B cell (primary cell): ENCODE results near the gene SLC6A6. TPM values are rescaled to one million over a fixed set of nuclear protein-coding genes. Genes with fewer than 3 reads are reported as not detected.

Experiments
- ATAC-seq: fragments of 200-7000 bp; cut with Tn5 transposase; one replicate; pipeline ENCODE4 v1.10.0; 2021; ENCODE audit warnings: low read depth, mild to moderate bottlenecking, moderate number of reproducible peaks, moderate library complexity
- CTCF ChIA-PET: fragments of 350-600 bp; sonication (Branson Sonifier 250); formaldehyde crosslinking; loops from one replicate; lab custom pipeline; 2021; ENCODE audit warnings: antibody characterized with exemption, inconsistent platforms; lab: Charles Lee
- POLR2A ChIA-PET: fragments of 350-600 bp; sonication (Branson Sonifier 250); formaldehyde crosslinking; loops from one replicate; lab custom pipeline; 2021; ENCODE audit warnings: antibody characterized with exemption; lab: Charles Lee
- DNase-seq: peaks from one replicate; pipeline ENCODE4 v3.0.0; 2013
- H2AFZ ChIP-seq: 2 replicates; pipeline ENCODE4 v1.6.1; 2012; ENCODE audit warnings: mild to moderate bottlenecking, low read depth, low read length; ENCODE audit not compliant: insufficient read depth, poor library complexity, severe bottlenecking
- H3K27ac ChIP-seq, 2 donors: 1 replicate in 1 of 2; 2 replicates in 1 of 2; pipeline ENCODE4 v1.5.1; 2012 to 2013; ENCODE audit warnings: low read length in 2 of 2, mild to moderate bottlenecking in 2 of 2, moderate library complexity in 1 of 2
- H3K27me3 ChIP-seq, 4 experiments: fragments of 200-600 bp in 1 of 4; sonication (generic) in 1 of 4; replicated peaks in 1 of 4; 1 replicate in 2 of 4; 2 replicates in 2 of 4; pipeline versions ENCODE4 v1.6.1 to v1.7.0; 2013 to 2016; ENCODE audit warnings: low read length in 3 of 4, mild to moderate bottlenecking in 2 of 4, mixed read lengths in 1 of 4, moderate library complexity in 1 of 4; ENCODE audit not compliant: insufficient read depth in 4 of 4, control insufficient read depth in 3 of 4; ENCODE audit errors: control extremely low read depth in 1 of 4
- H3K36me3 ChIP-seq, 2 experiments: replicated peaks in 1 of 2; 1 replicate in 1 of 2; 2 replicates in 1 of 2; pipeline versions ENCODE4 v1.6.1 to v1.7.1; 2013; ENCODE audit warnings: low read length in 1 of 2; ENCODE audit not compliant: insufficient read depth in 2 of 2, control insufficient read depth in 1 of 2; ENCODE audit errors: control extremely low read depth in 1 of 2, extremely low read depth in 1 of 2
- H3K4me1 ChIP-seq, 2 donors: fragments of 200-600 bp in 1 of 2; sonication (generic) in 1 of 2; 1 replicate in 1 of 2; 2 replicates in 1 of 2; pipeline versions ENCODE4 v1.5.1 to v1.6.1; 2013 to 2017; ENCODE audit warnings: low read length in 2 of 2; ENCODE audit not compliant: control insufficient read depth in 2 of 2, insufficient read depth in 2 of 2
- H3K4me2 ChIP-seq: replicated peaks from 2 replicates; pipeline ENCODE3; 2012; ENCODE audit warnings: mild to moderate bottlenecking, low read depth, low read length; ENCODE audit not compliant: poor library complexity, severe bottlenecking
- H3K4me3 ChIP-seq, 5 experiments: fragments of 200-600 bp in 1 of 5; sonication (generic) in 1 of 5; 1 replicate in 3 of 5; 2 replicates in 2 of 5; pipeline versions ENCODE4 v1.5.1 to v1.7.0; 2011 to 2016; ENCODE audit warnings: low read length in 4 of 5, mild to moderate bottlenecking in 4 of 5, low read depth in 2 of 5, control low read depth in 1 of 5, moderate library complexity in 1 of 5; ENCODE audit not compliant: insufficient read depth in 1 of 5; ENCODE audit errors: control extremely low read depth in 1 of 5, extremely low read depth in 1 of 5
- H3K79me2 ChIP-seq: fragments of 200-600 bp; sonication (generic); one replicate; pipeline ENCODE4 v1.6.0; 2016; ENCODE audit warnings: low read length; ENCODE audit not compliant: control insufficient read depth, insufficient read depth
- H3K9ac ChIP-seq: fragments of 200-600 bp; sonication (generic); 2 replicates; pipeline ENCODE4 v1.6.1; 2017; ENCODE audit warnings: mild to moderate bottlenecking, low read length, moderate library complexity
- H3K9me3 ChIP-seq, 3 donors: one replicate each; pipeline versions ENCODE4 v1.6.1 to v1.7.1; 2013; ENCODE audit warnings: low read length in 2 of 3; ENCODE audit not compliant: control insufficient read depth in 2 of 3, insufficient read depth in 1 of 3; ENCODE audit errors: control extremely low read depth in 1 of 3
- H4K20me1 ChIP-seq: 2 replicates; pipeline ENCODE4 v1.6.0; 2012; ENCODE audit warnings: mild to moderate bottlenecking, low read length; ENCODE audit not compliant: insufficient read depth, control insufficient read depth, poor library complexity, severe bottlenecking
- H3K27ac Mint-ChIP-seq: one replicate; pipeline ENCODE4 v1.8.0; 2021; ENCODE audit warnings: mixed read lengths
- H3K27me3 Mint-ChIP-seq: one replicate; pipeline ENCODE4 v1.8.0; 2021; ENCODE audit warnings: mixed read lengths
- H3K4me1 Mint-ChIP-seq: one replicate; pipeline ENCODE4 v1.8.0; 2021; ENCODE audit warnings: mixed read lengths
- H3K4me3 Mint-ChIP-seq: one replicate; pipeline ENCODE4 v1.8.0; 2021; ENCODE audit warnings: mixed read lengths
- H3K9me3 Mint-ChIP-seq: one replicate; pipeline ENCODE4 v1.8.0; 2022; ENCODE audit warnings: mixed read lengths; ENCODE audit not compliant: insufficient read depth
- CTCF ChIP-seq: fragments of 200-600 bp; IDR thresholded peaks from one replicate; pipeline ENCODE4 v1.8.0; 2022; ENCODE audit warnings: antibody characterized with exemption, mild to moderate bottlenecking
- EZH2 ChIP-seq: IDR thresholded peaks from 2 replicates; pipeline ENCODE4 v1.6.1; 2012; ENCODE audit warnings: borderline replicate concordance, low read depth, mild to moderate bottlenecking, moderate library complexity, low read length; ENCODE audit not compliant: insufficient read depth, poor library complexity, severe bottlenecking
- WGBS: methylation state at CpG from one replicate; pipeline ENCODE4 v1.1.5; 2013; ENCODE audit warnings: missing lambda C conversion rate; ENCODE audit not compliant: insufficient coverage; 5-methylcytosine and 5-hydroxymethylcytosine counted together
- intact Hi-C: fragments of 100-400 bp; cut with micrococcal nuclease; formaldehyde crosslinking; loops from one replicate; pipeline ENCODE4 v1.10.0; 2022
- polyA plus RNA-seq: library from polyadenylated mRNA; depleted of rRNA; stranded (reverse); fragments of >200 nt; gene quantifications from 2 replicates; pipeline ENCODE4 v1.2.3, GENCODE V29; 2012
- total RNA-seq, 2 donors: library from RNA; stranded (reverse); fragments of 120-200 nt in 1 of 2; gene quantifications; 1 replicate in 1 of 2; 2 replicates in 1 of 2; pipeline versions ENCODE4 v1.2.3 to v1.2.4, GENCODE V29; 2013 to 2022

Gene SLC6A6
- total and polyA plus RNA-seq, 2 donors (not counting 1 experiment from before 2014, with no cell fraction given), result 34.2 to 48.7 TPM

- peak overlapping the region; percentile 99 for H3K4me3 Mint-ChIP-seq
- H3K4me1 Mint-ChIP-seq, result peaks cover 58% of the 10 kb centered on the region
- H3K4me3 ChIP-seq, result peak overlapping the region in 4 of 5 experiments; percentile 26 to 87 (median 78)
- H3K27ac Mint-ChIP-seq, result peak overlapping the region; percentile 98
- H3K27ac ChIP-seq, result peak overlapping the region; percentile 44 to 58
- no peaks in the 10 kb centered on the region for H3K27me3 Mint-ChIP-seq
- H4K20me1 ChIP-seq, result peaks cover 37% of the 10 kb centered on the region
- peak overlapping the region; percentile 92 for H3K9ac ChIP-seq
- ChIA-PET POLR2A (interaction anchor here (1.0 to 3.3 kb wide), 6 partner anchors 9 to 57 kb away, joined by 3 to 38 read pairs (median 8); no protein-coding TSS in a partner anchor), CTCF (interaction anchor here (0.9 to 4.9 kb wide), 12 partner anchors 10 to 198 kb away, joined by 3 to 40 read pairs (median 6); no protein-coding TSS in a partner anchor)
- TF ChIP-seq CTCF, result no peak
- no peak for TF ChIP-seq EZH2
- peak overlapping the region; percentile 94 for H3K4me2 ChIP-seq
- peaks cover 34 to 53% of the 10 kb centered on the region in 2 donors for H3K4me1 ChIP-seq
- ATAC-seq (no peak), DNase-seq (no peak)
- peaks cover 40% of the 10 kb centered on the region for H3K79me2 ChIP-seq
- intact Hi-C loops, result loop anchor here (1.0 to 10.0 kb wide), 8 partner anchors 25 to 507 kb away; partner anchors contain the start of genes CHCHD4, LSM3 and XPC
- WGBS, result 67% methylated on average over 20 of the region's 22 CpGs
- no peaks in the 10 kb centered on the region for H3K27me3 ChIP-seq
- no peaks in the 10 kb centered on the region for H3K9me3 Mint-ChIP-seq
- H3K9me3 ChIP-seq, result no peaks in the 10 kb centered on the region
- H2AFZ ChIP-seq, result peak overlapping the region; percentile 92
- H3K36me3 ChIP-seq, result peaks cover 0 to 5% of the 10 kb centered on the region in 2 experiments
Measured at GRCh38 chr3:14401692-14402303, 608 bp upstream of the SLC6A6 start.
